Activated naive CD4-positive, alpha-beta T cell treated with anti-CD3 and anti-CD28 coated beads for 36 hours (primary cell): ENCODE data around the gene SLC12A8. TPM values are rescaled to one million over a fixed set of nuclear protein-coding genes. Genes with fewer than 3 reads are reported as not detected.

Experiments used
- CTCF ChIA-PET: fragments of 350-600 bp; sonication (Branson Sonifier 250); formaldehyde crosslinking; loops from one replicate; lab custom pipeline; 2021; ENCODE audit warnings: antibody characterized with exemption; lab: Charles Lee
- DNase-seq: peaks from one replicate; pipeline ENCODE4 v3.0.0-alpha.2; 2020
- H3K27ac Mint-ChIP-seq: one replicate; pipeline ENCODE4 v1.8.0; 2021; ENCODE audit warnings: mild to moderate bottlenecking, mixed read lengths
- H3K27me3 Mint-ChIP-seq: one replicate; pipeline ENCODE4 v1.8.0; 2021; ENCODE audit warnings: low read depth, mixed read lengths
- H3K36me3 Mint-ChIP-seq: one replicate; pipeline ENCODE4 v1.8.0; 2021; ENCODE audit warnings: low read depth, mixed read lengths
- H3K4me1 Mint-ChIP-seq: one replicate; pipeline ENCODE4 v1.8.0; 2021; ENCODE audit warnings: low read depth, mixed read lengths
- H3K4me3 Mint-ChIP-seq: one replicate; pipeline ENCODE4 v1.8.0; 2021; ENCODE audit warnings: mild to moderate bottlenecking, moderate library complexity, mixed read lengths
- H3K9me3 Mint-ChIP-seq: one replicate; pipeline ENCODE4 v1.8.0; 2021; ENCODE audit warnings: mixed read lengths
- intact Hi-C: fragments of 100-400 bp; cut with micrococcal nuclease; formaldehyde crosslinking; loops from one replicate; pipeline ENCODE4 v1.15.1; 2023
- microRNA-seq: library from miRNA; unstranded; fragments of <30 nt; microRNA quantifications from one replicate; pipeline ENCODE4 v1.2.0, GENCODE V29; 2022; ENCODE audit warnings: borderline microRNAs expressed, borderline replicate concordance
- total RNA-seq, 2 experiments: library from RNA; stranded (reverse); gene quantifications; one replicate each; pipeline ENCODE4 v1.2.3, GENCODE V29; 2021

The SLC12A8 gene
- total RNA-seq, 2 experiments from 2014 or later, result 1.1 TPM

DNA sequence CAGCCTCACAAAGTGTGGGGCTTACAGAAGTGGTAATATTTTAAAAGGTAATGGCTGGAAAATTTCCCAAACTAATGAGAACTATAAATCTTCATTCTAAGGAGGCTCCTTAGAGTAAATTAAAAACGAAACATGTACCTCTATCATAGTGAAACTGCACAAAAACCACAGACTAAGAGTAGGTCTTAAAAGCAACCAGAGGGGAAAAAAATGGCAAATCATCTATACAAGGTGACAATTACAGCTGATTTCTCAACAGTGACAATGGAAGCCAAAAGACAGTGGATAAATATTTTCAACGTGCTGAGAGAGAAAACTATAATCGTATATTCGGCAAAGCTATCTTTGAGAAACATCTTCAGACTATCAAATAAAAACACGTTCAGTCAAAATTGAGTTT is 177.3 kb downstream of the SLC12A8 start:
- no peaks in the 10 kb centered on the region for H3K27me3 Mint-ChIP-seq
- peaks cover 18% of the 10 kb centered on the region for H3K9me3 Mint-ChIP-seq
- no peak overlapping the region for H3K27ac Mint-ChIP-seq
- intact Hi-C loops, result loop anchor here (1.0 kb wide), 1 partner anchor 17 kb away; no protein-coding TSS in a partner anchor
- CTCF ChIA-PET, result interaction anchor here (0.5 kb wide), 1 partner anchor 132 kb away, joined by 4 read pairs; no protein-coding TSS in a partner anchor
- peaks cover 27% of the 10 kb centered on the region for H3K4me1 Mint-ChIP-seq
- peaks cover 11% of the 10 kb centered on the region for H3K36me3 Mint-ChIP-seq
- no peak for DNase-seq
- no peak overlapping the region for H3K4me3 Mint-ChIP-seq

- Mint-ChIP-seq H3K9me3 (peaks cover 18% of the 10 kb centered on the region), H3K27me3 (no peaks in the 10 kb centered on the region), H3K4me3 (no peak overlapping the region), H3K27ac (no peak overlapping the region), H3K36me3 (peaks cover 17% of the 10 kb centered on the region), H3K4me1 (peaks cover 23% of the 10 kb centered on the region)
- no peak for DNase-seq
- CTCF ChIA-PET, result interaction anchor here (1.0 kb wide), 1 partner anchor 116 kb away, joined by 3 read pairs; no protein-coding TSS in a partner anchor
- intact Hi-C loops, result no loop called here
Observed at GRCh38 chr3:125033616-125034015, 178.9 kb downstream of the SLC12A8 start.

DNA sequence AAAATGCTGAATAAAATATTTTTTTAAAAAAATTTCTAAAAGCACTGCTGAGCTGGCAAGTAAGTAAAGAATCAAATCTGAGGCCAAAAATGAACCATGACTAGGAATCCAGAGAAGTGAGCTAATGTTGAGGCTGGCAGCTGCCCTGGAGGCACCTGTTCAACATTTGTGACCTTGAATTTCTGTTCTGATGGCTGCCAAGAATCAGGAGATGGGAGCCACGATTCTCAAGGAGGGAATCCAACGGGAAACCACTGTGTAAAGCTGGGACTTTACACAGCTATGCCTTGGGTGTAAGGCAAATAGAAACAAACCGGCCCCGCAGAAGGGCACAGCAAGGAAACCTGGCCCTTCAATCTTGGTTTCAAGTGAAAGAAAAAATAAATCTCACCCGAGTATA is 179.4 kb downstream of the SLC12A8 start:
- intact Hi-C loops, result no loop called here
- peaks cover 18% of the 10 kb centered on the region for H3K9me3 Mint-ChIP-seq
- peaks cover 26% of the 10 kb centered on the region for H3K4me1 Mint-ChIP-seq
- H3K27ac Mint-ChIP-seq, result no peak overlapping the region
- CTCF ChIA-PET, result interaction anchor here (1.0 kb wide), 1 partner anchor 117 kb away, joined by 3 read pairs; no protein-coding TSS in a partner anchor
- no peak overlapping the region for H3K4me3 Mint-ChIP-seq
- DNase-seq, result no peak
- H3K27me3 Mint-ChIP-seq, result no peaks in the 10 kb centered on the region
- peaks cover 22% of the 10 kb centered on the region for H3K36me3 Mint-ChIP-seq

DNA sequence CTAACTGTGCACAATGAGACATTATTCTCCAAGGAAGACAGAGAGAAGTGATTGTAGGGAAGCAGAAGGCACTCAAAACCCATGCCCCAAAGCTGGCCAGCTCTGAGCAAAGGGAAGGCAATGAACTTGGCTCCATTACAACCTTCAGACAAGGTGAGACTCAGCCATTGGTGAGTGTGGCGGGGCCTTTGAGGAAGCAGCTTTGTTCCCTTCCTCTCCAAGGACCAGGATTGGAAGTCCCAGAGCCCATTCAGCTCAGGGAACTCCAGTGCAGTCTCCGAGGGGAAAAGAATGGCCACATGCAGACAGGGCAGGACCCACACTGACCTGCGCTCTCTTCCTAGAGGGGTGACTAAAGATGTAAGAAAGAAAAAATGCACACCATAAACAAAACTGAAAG is 179.9 kb downstream of the SLC12A8 start:
- Mint-ChIP-seq H3K4me3 (no peak overlapping the region), H3K4me1 (peaks cover 28% of the 10 kb centered on the region), H3K36me3 (peaks cover 24% of the 10 kb centered on the region), H3K27me3 (no peaks in the 10 kb centered on the region), H3K9me3 (peaks cover 18% of the 10 kb centered on the region), H3K27ac (no peak overlapping the region)
- no peak for DNase-seq
- CTCF ChIA-PET, result interaction anchor here (1.0 kb wide), 1 partner anchor 117 kb away, joined by 3 read pairs; no protein-coding TSS in a partner anchor
- intact Hi-C loops, result no loop called here

Small RNA genes lying within 50 kb of the gene (microRNA-seq; reads per million reads assigned to microRNA genes)
- gene MIR5092, result not detected

Other genes with a start within 250 kb of the SLC12A8 start
- 1 to 10 TPM; 5.8 TPM for gene HEG1, start 156.8 kb downstream of the SLC12A8 start, total RNA-seq
- 10 to 100 TPM; 20.3 to 22.2 TPM for gene ZNF148, start 162.6 kb upstream of the SLC12A8 start, total RNA-seq